Gastroesophageal sphincter (tissue), 4 donors: Measurements from ENCODE around the gene C2orf74. TPM values are rescaled to one million over a fixed set of nuclear protein-coding genes. Genes with fewer than 3 reads are reported as not detected.
A peak's percentile ranks its signal among the peaks of the same experiment; 100 is the strongest.
"Not testable (repeated sequence)": the region's sequence is repeated elsewhere in the genome, so short reads cannot be mapped to it uniquely, and the experiment has no call there.

ENCODE experiments used
- ATAC-seq: fragments of 150-250 bp; one replicate; pipeline ENCODE4 v1.9.1; 2016; ENCODE audit warnings: mild to moderate bottlenecking, moderate library complexity
- H3K27ac ChIP-seq, 4 donors: fragments of 200-600 bp; sonication (generic) in 3 of 4; 1 replicate in 3 of 4; 2 replicates in 1 of 4; pipeline ENCODE4 v1.5.1; 2016 to 2019
- H3K27me3 ChIP-seq: fragments of 200-600 bp; sonication (generic); one replicate; pipeline ENCODE4 v1.5.1; 2019
- H3K36me3 ChIP-seq, 2 donors: fragments of 200-600 bp; sonication (generic); one replicate each; pipeline ENCODE4 v1.5.1; 2019; ENCODE audit warnings: control low read depth in 1 of 2
- H3K4me1 ChIP-seq, 3 donors: fragments of 200-600 bp; sonication (generic); 1 replicate in 2 of 3; 2 replicates in 1 of 3; pipeline ENCODE4 v1.5.1; 2016 to 2019; ENCODE audit warnings: control low read depth in 2 of 3
- H3K4me3 ChIP-seq, 2 donors: fragments of 200-600 bp; sonication (generic); one replicate each; pipeline ENCODE4 v1.5.1; 2019; ENCODE audit warnings: mild to moderate bottlenecking in 1 of 2, moderate library complexity in 1 of 2
- H3K9me3 ChIP-seq, 3 donors: fragments of 200-600 bp; sonication (generic); one replicate each; pipeline ENCODE4 v1.5.1; 2017 to 2019; ENCODE audit warnings: control low read depth in 2 of 3
- EP300 ChIP-seq: sonication (generic); formaldehyde crosslinking; IDR thresholded peaks from one replicate; pipeline ENCODE4 v1.6.1; 2017; ENCODE audit warnings: antibody characterized with exemption, mild to moderate bottlenecking
- POLR2A ChIP-seq, 2 donors: fragments of 450-650 bp; IDR thresholded peaks; one replicate each; pipeline ENCODE4 v1.6.1; 2017; ENCODE audit warnings: antibody characterized with exemption in 2 of 2, mild to moderate bottlenecking in 2 of 2, moderate library complexity in 1 of 2
- POLR2AphosphoS5 ChIP-seq: sonication (generic); formaldehyde crosslinking; IDR thresholded peaks from one replicate; pipeline ENCODE4 v1.6.1; 2017; ENCODE audit warnings: antibody characterized with exemption
- WGBS, 2 donors: methylation state at CpG; one replicate each; pipeline ENCODE4 v1.1.5; 2018; ENCODE audit warnings: low coverage in 1 of 2; 5-methylcytosine and 5-hydroxymethylcytosine counted together
- total RNA-seq, 4 donors: library from RNA; depleted of rRNA; stranded (reverse); fragments of >200 nt; gene quantifications; one replicate each; pipeline ENCODE4 v1.1.0, GENCODE V29; 2016
- TF ChIP-seq, protein P1 (sequence below), 4 experiments: fragments of 200-600 bp in 2 of 4; fragments of 450-650 bp in 2 of 4; sonication (generic) in 1 of 4; IDR thresholded peaks; one replicate each; pipeline ENCODE4 v1.5.1; 2017 to 2019; ENCODE audit warnings: antibody characterized with exemption in 4 of 4, mild to moderate bottlenecking in 2 of 4, moderate library complexity in 2 of 4

The C2orf74 gene
- total RNA-seq, 4 donors from 2014 or later: 24.0 to 41.6 (median 30.9) TPM

DNA sequence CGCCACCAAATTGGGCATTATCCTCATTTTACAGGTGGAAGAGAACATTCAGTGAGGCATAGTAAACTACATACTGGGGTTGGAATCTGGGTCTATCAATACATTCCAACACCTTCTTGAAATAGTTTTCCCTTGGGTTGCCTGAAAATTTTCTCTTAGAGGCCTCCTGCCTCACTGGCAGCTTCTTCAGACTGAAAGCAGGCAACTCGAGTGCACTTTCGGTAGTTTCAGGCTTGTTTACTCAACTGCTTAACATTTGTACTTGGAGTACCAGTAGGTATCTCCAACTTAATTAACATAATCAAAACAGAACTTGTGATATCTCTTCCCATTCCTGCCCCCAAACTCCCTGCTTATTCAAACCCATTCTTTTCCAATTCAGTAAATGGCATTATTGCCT is 36.2 kb upstream of the C2orf74 start:
- 64 to 83% methylated on average over 1 to 2 of the region's 3 CpGs for WGBS, 2 donors
- H3K4me3 ChIP-seq: no peak overlapping the region

DNA sequence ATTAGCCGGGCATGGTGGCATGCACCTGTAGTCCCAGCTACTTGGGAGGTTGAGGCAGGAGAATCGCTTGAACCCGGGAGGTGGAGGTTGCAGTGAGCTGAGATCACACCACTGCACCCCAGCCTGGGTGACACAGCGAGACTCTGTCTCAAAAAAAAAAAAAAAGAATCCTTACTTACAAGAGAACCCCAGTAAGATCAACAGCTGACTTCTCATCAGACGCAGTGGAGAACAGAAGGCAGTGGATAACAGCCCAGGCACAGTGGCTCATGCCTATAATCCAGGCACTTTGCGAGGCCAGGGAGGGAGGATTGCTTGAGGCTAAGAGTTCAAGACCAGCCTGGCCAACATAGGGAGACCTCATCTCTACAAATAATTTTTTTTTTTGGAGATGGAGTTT is 33.9 kb upstream of the C2orf74 start:
- not testable (repeated sequence) for H3K27ac ChIP-seq, H3K36me3 ChIP-seq, ATAC-seq, H3K27me3 ChIP-seq, H3K4me1 ChIP-seq, H3K4me3 ChIP-seq
- H3K9me3 ChIP-seq: peaks cover 0 to 11% (median 0%) of the 10 kb centered on the region in 3 donors
- WGBS, 2 donors: 95 to 100% methylated on average over 2 to 6 of the region's 6 CpGs

More for the DNA sequence above, 36.2 kb upstream of the C2orf74 start:
- Histone ChIP-seq H3K4me1 (no peaks in the 10 kb centered on the region), H3K27me3 (no peaks in the 10 kb centered on the region), H3K27ac (no peak overlapping the region), H3K36me3 (peaks cover 0 to 8% of the 10 kb centered on the region in 2 donors), H3K9me3 (peaks cover 0 to 11% (median 0%) of the 10 kb centered on the region in 3 donors)
- ATAC-seq: no peak
- TF ChIP-seq EP300 (no peak), POLR2A (IDR thresholded peaks at IDR 0.05) (no peak), POLR2AphosphoS5 (no peak)
- TF ChIP-seq, protein P1, sequence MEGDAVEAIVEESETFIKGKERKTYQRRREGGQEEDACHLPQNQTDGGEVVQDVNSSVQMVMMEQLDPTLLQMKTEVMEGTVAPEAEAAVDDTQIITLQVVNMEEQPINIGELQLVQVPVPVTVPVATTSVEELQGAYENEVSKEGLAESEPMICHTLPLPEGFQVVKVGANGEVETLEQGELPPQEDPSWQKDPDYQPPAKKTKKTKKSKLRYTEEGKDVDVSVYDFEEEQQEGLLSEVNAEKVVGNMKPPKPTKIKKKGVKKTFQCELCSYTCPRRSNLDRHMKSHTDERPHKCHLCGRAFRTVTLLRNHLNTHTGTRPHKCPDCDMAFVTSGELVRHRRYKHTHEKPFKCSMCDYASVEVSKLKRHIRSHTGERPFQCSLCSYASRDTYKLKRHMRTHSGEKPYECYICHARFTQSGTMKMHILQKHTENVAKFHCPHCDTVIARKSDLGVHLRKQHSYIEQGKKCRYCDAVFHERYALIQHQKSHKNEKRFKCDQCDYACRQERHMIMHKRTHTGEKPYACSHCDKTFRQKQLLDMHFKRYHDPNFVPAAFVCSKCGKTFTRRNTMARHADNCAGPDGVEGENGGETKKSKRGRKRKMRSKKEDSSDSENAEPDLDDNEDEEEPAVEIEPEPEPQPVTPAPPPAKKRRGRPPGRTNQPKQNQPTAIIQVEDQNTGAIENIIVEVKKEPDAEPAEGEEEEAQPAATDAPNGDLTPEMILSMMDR (IDR thresholded peaks at IDR 0.05): no peak

DNA sequence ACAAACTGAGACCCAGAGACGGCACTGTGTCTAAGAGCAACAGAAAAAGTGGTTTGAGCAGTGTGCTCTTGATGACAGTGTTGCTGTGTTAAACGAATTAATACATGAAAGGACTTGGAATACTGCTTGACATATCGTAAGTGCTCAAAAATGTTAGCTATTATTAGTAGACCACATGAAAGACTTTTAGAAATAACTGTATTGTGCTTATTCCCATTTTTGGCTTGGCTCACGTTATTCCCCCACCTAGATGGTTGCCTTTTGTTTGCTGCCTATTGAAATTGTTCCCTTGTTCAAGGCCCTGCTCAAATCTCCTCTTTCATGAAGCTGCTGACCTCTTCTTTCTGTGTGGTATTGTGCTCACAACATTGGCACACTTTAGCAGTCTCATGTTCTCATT is 27.8 kb upstream of the C2orf74 start:
- Histone ChIP-seq H3K9me3 (peaks cover 0 to under 1% (median 0%) of the 10 kb centered on the region in 3 donors), H3K4me3 (no peak overlapping the region), H3K4me1 (no peaks in the 10 kb centered on the region), H3K27me3 (no peaks in the 10 kb centered on the region), H3K36me3 (no peaks in the 10 kb centered on the region), H3K27ac (no peak overlapping the region)
- 59 to 71% methylated on average over 4 of the region's 4 CpGs for WGBS, 2 donors
- no peak for ATAC-seq
- TF ChIP-seq, protein P1 (IDR thresholded peaks at IDR 0.05): no peak
- no peak for TF ChIP-seq POLR2AphosphoS5
- no peak for TF ChIP-seq EP300
- TF ChIP-seq POLR2A (IDR thresholded peaks at IDR 0.05): no peak

DNA sequence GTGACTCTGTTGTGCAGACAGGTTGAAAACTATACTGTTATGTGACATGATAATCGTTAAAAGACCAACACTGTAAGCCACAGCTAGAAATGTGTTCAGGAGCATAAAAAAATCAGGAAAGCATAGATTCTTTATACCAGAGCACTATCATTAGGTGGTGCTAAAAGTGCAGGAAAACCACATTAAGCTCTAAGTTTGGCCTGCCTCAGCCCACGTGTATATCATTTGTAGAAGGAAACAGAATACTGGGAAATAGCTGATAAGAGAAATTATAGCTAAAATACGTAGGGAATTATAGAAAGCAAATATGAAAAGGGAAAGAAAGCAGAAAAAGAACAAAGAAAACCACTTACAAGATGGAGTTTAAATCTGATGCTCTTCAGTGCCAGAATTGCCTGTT is 26.5 kb upstream of the C2orf74 start:
- Histone ChIP-seq H3K27me3 (no peaks in the 10 kb centered on the region), H3K4me1 (no peaks in the 10 kb centered on the region), H3K36me3 (no peaks in the 10 kb centered on the region), H3K9me3 (no peaks in the 10 kb centered on the region), H3K4me3 (no peak overlapping the region), H3K27ac (no peak overlapping the region)
- 16 to 21% methylated on average over 3 of the region's 3 CpGs for WGBS, 2 donors
- no peak for ATAC-seq
- TF ChIP-seq, protein P1 (IDR thresholded peaks at IDR 0.05): peak in 3 of 4 experiments; percentile 10 to 31 (median 16)
- TF ChIP-seq EP300: no peak

DNA sequence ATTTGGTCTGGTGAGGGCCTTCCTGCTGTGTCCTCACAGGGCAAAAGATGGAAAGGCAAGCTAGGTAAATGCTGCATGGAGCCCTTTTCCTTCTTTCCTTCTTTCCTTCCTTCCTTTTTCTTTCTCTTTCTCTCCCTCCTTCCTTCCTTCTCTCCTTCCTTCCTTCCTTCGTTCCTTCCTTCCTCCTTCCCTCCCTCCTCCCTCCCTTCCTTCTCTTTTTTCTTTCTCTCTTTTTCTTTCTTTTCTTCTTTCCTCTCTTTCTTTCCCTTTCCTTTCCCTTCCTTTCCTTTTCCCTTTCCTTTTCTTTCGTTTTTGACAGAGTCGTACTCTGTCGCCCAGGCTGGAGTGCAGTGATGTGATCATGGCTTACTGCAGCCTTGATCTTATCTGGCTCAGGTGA is 23.1 kb upstream of the C2orf74 start:
- TF ChIP-seq, protein P1 (IDR thresholded peaks at IDR 0.05): no peak
- TF ChIP-seq POLR2A (IDR thresholded peaks at IDR 0.05): no peak
- TF ChIP-seq EP300: no peak
- TF ChIP-seq POLR2AphosphoS5: no peak
- Histone ChIP-seq H3K4me3 (no peak overlapping the region), H3K36me3 (no peaks in the 10 kb centered on the region), H3K27me3 (no peaks in the 10 kb centered on the region), H3K4me1 (no peaks in the 10 kb centered on the region), H3K9me3 (no peaks in the 10 kb centered on the region), H3K27ac (no peak overlapping the region)
- ATAC-seq: no peak
- WGBS, 2 donors: 82% methylated on average over 4 of the region's 4 CpGs; no CpG with 5 or more reads in 1 of the 2 donors
